GM23248 (cell line): ENCODE measurements around the gene CARM1.

Source experiments
- EZH2 ChIP-seq: fragments of 200-600 bp; sonication (generic); IDR thresholded peaks from 2 replicates; pipeline ENCODE4 v1.6.1; 2018; ENCODE audit warnings: antibody characterized with exemption, mild to moderate bottlenecking; ENCODE audit not compliant: insufficient read depth, poor library complexity, severe bottlenecking
- EZH2phosphoT487 ChIP-seq: fragments of 200-600 bp; sonication (generic); IDR thresholded peaks from 2 replicates; pipeline ENCODE4 v1.6.1; 2018; ENCODE audit warnings: antibody characterized with exemption, moderate library complexity, mild to moderate bottlenecking, low read depth; ENCODE audit not compliant: insufficient read depth

DNA sequence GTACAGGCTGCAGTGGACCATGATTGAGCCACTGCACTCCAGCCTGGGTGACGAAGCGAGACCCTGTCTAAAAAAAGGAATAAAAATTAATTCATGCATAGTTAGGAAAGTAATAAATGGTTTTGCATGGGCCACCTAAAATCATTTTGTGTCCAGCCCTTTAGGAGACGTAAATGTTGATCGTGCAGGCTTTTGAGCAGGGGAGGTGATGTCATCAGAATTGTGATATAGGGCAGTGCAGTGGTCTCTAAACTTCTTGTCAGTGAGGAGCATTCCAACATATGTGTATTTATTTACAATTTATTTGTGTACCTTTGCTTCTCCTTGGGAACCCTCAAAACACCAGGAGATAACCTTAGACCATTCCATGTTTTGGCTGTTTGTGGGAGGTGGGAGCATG lies 92.5 kb downstream of the CARM1 start:
- TF ChIP-seq EZH2phosphoT487 (no peak), EZH2 (no peak)
